NCI-H187 treated with DMSO at 0.1 percent for 48 hours (cell line): ENCODE measurements around the gene DNAH12.
"Not testable (repeated sequence)": the region's sequence is repeated elsewhere in the genome, so short reads cannot be mapped to it uniquely, and the experiment has no call there.

Experiments
- DNase-seq: peaks from one replicate; lab custom pipeline; 2025; lab: John Stamatoyannopoulos, UW

Gene DNAH12

DNA sequence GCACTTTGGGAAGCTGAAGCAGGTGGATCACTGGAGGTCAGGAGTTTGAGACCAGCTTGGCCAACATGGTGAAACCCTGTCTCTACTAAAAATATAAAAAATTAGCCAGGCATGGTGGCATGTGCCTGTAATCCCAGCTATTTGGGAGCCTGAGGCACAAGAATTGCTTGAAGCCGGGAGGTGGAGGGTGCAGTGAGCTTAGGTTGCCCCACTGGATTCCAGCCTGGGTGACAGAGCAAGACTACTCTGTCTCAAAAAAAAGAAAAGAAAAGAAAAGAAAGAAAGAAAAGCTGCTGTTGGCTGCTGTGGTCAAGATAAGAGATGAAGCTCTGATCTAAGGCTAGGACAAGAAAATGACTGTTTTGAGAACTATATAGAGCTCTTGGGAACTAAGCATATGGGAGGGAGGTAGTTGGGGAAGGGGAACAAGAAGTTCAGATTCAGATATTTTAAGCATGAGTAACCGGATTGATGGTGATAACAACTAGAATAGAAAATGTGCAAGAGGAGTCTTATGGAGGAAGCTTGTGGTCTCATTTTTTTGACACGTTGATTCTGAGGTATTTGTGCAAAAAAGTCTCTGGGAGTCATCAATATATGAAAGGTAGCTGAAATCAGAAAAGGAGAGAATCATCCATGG is 25.7 kb downstream of the DNAH12 start:
- no peak for DNase-seq

DNA sequence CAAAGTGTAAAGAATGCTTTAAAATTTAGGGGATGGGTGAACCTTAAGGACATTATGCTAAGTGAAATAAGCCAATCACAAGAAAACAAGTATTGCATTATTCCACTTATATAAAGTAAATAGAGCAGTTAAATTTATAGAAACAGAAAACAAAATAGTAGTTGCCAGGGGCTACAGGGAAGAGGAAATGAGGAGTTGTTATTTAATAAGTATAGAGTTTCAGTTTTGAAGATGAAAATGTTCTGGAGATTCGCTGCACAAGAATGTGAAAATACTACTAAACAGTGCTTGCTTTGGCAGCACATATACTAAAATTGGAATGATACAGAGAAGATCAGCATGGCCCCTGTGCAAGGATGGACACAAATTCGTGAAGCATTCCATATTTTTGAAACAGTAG is 32.0 kb downstream of the DNAH12 start:
- DNase-seq: no peak

DNA sequence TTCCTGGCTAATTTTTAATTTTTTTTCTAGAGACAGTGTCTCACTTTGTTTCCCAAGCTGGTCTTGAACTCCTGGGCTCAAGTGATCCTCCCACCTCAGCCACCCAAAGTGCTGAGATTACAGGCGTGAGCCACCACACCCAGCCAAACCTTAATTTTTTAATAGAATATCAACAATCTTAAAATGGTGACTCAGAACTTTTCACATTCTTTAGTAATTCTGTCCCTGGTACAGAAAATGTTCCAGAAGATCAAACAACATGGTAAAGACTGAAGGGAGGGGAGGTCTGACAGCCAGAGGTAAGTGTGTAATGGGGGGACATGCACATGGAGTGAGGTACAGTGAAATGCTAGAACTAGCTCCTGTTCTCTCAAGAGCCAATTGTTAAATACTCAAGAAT is 38.2 kb downstream of the DNAH12 start:
- DNase-seq: no peak

DNA sequence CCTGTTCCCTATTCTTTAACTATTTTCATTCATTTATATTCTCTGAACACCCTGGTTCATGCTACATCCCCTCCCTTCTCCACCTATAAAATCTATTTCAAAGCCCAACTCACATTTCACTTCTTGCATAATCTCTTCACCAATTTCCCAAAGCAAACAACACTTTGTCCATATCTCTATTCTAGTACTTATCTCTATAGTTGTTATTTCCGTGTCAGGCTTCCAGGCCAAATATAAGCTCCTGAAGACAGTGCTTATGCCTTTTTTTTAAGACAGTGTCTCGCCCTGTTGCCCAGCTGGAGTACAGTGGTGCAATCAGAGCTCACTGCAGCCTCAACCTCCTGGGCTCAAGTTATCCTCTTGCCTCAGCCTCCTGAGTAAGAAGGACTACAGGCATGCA is 43.6 kb downstream of the DNAH12 start:
- no peak for DNase-seq

DNA sequence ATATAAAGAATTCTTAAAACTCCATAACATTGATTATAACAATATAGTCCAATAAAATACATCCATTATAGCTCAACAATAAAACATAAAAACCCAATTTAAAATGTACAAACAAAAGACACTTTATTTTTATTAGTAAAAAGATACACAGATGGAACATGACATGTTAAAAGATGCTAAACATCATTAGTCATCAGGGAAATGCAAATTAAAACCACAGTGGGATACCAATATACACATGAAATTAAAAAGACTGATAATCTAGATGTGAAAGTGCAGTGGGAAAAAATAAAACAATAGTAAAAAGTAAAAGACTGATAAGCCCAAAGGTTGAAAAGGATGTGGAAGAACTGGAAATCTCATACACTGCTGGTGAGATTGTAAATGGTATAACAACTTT is 46.2 kb downstream of the DNAH12 start:
- DNase-seq: no peak

DNA sequence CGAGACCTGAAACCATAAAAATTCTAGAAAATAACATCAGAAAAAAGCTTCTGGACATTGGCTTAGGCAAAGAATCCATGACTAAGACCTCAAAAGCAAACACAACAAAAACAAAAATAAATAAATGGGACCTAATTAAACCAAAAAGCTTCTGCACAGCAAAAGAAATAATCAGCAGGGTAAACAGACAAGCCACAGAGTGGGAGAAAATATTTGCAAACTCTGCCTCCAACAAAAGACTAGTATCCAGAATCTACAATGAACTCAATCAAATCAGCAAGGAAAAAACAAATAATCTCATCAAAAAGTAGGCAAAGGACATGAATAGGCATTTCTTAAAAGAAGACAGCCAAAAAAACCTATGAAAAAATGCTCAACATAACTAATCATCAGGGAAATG is 59.6 kb downstream of the DNAH12 start:
- DNase-seq: no peak

DNA sequence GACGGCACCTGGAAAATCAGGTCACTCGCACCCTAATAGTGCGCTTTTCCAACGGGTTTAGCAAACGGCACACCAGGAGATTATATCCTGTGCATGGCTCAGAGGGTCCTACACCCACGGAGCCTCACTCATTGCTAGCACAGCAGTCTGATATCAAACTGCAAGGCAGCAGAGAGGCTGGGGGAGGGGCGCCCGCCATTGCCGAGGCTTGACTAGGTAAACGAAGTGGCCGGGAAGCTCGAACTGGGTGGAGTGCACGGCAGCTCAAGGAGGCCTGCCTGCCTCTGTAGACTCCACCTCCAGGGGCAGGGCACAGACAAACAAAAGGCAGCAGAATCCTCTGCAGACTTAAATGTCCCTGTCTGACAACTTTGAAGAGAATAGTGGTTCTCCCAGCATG is 67.0 kb downstream of the DNAH12 start:
- not testable (repeated sequence) for DNase-seq

DNA sequence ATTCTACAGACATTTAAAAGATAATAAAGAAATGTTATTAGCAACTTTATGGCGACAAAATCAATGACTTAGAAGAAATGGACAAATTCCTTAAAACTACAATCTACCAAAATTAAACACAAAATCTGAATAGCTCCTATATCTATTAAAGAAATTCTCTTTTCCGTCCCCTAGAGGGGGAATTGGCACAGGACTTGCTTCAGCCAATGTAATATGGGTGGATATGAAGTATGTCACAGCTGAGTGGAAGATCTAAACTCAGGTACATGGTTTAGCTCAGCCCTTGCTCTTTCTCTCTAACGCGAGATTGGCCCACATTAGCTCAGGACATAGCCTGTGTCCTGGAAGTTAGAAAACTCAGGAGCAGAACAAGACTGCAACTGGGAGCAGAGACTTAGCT is 79.3 kb downstream of the DNAH12 start:
- DNase-seq: no peak

DNA sequence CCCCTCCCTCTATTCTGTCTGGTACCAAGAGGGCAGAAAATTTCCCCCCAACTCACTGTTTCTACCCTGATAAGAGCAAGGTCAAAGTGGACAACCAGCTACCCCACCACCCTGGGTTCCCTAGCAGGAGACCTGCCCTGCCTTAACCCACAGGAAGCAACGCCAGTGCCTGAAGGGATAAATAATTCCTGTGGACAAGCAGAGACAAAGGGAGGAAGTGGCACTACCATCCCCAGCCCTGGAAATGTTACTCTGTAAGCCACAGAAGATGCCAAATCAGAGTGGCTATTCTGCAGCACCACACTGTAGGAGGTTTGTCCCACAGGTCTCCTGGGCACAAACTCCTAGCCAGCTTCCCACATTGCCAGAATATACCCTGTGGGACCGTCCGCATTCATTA is 80.1 kb downstream of the DNAH12 start:
- no peak for DNase-seq

DNA sequence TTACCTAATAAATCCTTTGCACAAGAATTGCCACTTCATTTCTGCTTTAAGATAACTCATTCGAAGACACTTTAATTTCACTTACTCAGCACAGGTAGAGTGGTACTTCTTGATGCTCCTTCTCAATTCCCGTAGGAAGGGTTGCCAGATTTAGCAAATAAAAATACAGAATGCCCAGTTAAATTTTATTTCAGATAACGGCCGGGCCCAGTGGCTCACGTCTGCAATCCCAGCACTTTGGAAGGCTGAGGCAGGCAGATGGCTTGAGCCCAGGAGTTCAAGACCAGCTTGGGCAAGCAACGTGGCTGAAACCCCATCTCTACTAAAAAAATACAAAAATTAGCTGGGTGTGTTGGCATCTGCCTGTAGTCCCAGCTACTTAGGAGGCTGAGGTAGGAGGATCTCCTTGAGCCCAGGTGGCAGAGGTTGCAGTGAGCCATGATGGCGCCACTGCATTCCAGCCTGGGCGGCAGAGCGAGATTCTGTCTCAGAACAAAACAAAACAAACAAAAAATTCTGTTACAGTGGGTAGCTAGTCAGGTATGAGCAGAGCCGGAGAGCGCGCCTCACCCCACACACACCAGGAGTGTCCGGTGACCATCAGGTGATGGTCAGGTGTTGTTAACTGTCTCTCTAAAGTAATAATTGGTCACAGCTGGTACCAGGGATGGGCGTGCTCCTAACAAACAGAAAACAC is 92.8 kb downstream of the DNAH12 start:
- DNase-seq: no peak

DNA sequence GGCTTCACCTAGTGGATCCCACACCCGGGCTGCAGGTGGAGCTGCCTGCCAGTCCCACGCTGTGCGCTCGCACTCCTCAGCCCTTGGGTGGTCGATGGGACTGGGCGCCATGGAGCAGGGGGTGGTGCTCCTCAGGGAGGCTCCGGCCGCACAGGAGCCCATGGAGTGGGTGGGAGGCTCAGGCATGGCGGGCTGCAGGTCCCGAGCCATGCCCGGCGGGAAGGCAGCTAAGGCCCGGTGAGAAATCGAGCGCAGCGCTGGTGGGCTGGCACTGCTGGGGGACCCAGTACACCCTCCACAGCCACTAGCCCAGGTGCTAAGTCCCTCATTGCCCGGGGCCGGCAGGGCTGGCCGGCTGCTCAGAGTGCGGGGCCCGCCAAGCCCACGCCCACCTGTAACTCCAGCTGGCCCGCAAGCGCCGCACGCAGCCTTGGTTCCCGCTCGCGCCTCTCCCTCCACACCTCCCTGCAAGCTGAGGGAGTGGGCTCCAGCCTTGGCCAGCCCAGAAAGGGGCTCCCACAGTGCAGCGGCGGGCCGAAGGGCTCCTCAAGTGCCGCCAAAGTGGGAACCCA is 94.8 kb downstream of the DNAH12 start:
- DNase-seq: not testable (repeated sequence)

DNA sequence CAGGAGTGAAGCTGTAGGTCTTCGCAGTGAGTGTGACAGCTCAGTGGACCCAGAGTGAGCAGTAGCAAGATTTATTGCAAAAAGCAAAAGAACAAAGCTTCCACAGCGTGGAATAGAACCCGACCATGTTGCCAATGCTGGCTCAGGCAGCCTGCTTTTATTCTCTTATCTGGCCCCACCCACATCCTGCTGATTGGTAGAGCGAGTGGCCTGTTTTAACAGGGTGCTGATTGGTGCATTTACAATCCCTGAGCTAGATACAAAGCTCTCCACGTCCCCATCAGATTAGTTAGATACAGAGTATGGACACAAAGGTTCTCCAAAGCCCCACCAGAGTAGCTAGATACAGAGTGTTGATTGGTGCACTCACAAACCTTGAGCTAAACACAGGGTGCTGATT is 95.7 kb downstream of the DNAH12 start:
- not testable (repeated sequence) for DNase-seq

DNA sequence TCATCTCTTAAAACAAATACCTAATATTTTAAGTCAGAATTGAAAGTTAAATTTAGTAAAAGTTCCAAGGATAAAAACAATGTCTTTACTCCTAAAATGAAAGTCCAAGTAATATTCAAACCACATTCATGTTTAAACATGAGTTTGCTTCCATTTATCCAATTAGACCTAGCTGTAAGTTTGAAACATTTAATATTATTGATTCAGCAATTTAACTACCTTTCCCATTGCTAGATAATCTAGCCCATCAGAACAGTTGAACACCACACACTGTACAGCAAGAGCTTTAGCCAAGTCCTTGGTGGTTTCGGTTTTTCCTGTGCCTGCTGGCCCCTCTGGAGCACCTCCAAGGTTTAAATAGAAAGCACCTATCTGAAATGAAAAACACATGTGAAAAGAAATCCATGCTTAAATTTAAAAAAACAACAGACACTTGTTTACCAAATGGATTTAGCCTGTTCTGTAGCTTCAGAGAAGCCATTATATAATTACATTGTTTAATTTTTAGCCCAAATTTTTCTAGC is 97.8 kb downstream of the DNAH12 start:
- DNase-seq: no peak

DNA sequence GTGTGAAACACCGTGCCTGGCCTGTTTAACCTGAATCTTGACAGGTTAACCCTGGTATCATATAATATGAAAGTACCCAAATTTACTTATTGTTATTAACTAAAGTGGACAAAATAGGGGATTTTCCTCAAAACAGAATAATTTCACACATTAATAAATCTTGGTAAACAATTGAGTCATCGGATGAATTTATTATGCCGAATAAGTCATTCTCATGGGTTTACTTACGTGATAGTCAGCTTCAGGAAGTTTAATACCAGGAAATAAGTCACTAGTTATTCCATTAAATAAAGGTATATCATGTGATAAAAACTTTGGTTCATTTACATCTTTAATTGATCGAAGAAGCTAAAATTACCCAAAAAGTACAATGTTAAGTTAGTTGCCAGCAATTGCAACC is 99.7 kb downstream of the DNAH12 start:
- DNase-seq: no peak

DNA sequence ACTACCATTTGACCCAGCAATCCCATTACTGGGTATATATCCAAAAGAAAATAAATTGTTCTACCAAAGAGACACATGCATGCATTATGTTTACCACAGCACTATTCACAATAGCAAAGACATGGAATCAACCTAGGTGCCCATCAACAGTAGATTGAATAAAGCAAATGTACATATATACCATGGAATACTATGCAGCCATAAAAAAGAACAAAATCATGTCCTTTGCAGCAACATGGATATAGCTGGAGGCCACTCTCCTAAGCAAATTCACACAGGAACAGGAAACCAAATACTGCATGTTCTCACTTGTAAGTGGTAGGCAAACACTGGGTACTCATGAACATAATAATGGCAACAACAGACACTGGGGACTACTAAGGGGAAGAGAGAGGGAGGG is 104.0 kb downstream of the DNAH12 start:
- DNase-seq: not testable (repeated sequence)

DNA sequence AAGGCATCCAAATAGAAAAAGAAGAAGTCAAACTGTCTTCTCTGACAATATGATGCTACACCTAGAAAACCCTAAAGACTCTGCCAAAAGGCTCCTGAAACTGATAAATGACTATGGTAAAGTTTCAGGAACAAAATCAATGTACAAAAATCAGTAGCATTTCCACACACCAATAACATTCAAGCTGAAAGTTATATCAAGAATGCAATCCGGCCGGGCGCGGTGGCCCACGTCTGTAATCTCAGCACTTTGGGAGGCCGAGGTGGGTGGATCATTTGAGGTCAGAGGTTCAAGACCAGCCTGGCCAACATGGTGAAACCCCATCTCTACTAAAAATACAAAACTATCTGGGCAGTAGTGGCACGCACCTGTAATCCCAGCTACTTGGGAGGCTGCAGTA is 105.7 kb downstream of the DNAH12 start:
- not testable (repeated sequence) for DNase-seq

DNA sequence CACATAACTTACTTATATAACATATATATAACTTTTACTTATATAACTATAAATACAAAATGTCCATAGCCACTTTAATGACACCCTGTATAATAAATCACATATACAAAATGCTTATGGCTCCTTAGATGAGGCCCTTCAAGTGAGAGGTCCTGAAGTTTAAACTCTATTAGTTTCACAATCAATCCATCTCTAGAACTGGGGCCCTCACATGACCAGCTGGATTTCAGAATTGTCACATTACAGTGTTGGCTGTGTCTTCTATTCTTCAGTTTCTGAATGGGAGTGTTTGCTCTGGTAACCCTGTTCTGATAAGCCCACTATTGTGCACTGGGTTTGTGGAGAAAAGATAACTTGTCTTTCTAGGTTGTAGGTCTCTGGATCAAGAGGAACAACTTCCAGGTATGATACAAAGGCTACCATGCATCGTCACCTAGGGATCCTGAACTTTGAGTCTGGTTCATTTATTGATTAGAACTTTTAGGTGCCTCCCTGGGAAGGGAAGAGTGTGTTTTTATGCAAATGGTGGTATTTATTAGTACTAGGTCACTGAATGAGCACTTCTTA is 107.9 kb downstream of the DNAH12 start:
- DNase-seq: no peak

DNA sequence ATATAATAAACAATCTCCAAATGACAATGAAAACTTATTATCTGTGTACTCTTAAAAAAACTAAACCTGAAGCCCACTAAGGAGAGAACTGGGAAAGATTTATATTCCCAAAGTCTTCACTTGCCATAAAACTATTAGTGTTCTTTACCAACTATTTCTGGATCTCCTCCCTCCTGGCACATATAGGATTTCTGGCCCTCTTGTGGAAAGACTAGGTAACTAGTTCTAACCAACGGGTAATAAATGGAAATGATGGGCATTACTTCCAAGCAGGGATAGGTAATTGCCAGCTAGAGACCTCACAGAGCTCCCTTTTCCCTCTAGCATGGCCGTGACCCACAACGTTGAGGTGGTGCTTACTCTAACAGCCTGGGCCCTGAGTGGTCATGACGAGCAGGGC is 110.1 kb downstream of the DNAH12 start:
- DNase-seq: no peak

DNA sequence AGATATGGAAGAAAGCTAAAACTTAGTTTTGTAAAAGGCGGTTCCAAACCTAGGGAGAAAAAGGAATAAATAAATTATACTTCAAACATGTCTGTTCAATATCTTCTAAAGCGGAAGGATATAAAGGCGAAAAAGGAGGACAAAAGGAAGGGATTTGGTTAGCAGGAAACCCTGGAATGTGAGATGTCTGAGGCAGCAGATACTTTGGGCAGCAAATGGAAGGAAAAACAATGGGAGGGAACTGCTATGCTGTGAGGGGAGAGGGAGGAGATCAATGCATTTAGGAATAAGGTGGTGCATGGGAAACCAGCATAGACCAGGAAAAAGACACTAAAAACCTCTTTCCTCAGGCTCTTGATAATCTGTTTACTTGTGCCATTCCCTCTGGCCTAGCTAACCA is 120.8 kb downstream of the DNAH12 start:
- DNase-seq: no peak

DNA sequence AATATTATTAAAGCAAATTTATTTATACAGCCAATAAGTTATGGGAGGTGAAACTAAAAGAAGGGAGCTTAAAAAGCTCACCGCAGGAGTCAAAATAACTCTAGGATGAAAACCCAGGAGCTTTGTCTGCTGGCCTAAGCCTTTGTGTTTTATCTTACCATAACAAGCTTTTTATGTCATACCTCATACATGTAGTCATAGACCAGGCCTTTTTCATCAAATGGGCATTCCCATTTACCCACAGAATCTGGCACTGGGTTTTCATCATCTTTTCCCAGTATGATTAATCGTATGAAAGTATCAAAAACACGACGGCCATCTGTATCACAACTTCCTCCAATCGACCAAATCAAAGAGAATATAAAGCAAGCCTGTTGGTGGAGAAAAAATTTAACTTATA is 122.8 kb downstream of the DNAH12 start:
- DNase-seq: no peak

DNA sequence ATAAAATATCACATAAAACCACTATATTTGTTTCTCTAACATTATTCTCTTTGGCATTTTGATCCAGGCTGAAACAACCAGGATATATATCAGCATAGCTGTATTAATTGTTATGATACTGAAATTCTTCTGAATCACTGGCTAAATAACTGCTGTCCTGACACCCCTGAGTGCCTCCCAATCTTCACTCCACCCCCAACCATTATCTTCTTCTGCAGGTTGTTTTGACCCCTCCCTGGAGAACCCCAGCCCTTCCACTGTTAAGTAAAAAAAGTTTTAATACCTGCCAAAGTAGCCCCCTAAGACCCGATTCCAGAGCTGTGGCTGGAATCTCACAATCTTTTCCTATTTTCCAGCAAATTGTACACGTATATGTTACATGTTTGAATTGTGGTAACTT is 124.1 kb downstream of the DNAH12 start:
- no peak for DNase-seq

DNA sequence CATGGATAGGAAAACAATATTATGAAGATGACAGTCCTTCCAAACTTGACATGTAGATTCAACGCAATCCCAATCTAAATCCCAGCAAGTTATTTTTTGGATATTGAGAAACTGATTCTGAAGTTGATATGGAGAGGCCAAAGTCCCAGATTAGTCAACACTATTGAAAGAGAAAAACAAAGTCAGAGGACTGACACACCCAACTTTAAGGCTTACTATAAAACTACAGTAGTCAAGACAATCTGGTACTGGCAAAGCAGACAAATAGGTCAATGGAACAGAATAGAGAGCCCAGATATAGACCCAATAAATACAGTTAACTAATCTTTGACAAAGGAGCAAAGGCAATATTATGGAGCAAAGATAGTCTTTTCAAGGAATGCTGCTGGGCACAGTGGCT is 132.4 kb downstream of the DNAH12 start:
- DNase-seq: no peak

DNA sequence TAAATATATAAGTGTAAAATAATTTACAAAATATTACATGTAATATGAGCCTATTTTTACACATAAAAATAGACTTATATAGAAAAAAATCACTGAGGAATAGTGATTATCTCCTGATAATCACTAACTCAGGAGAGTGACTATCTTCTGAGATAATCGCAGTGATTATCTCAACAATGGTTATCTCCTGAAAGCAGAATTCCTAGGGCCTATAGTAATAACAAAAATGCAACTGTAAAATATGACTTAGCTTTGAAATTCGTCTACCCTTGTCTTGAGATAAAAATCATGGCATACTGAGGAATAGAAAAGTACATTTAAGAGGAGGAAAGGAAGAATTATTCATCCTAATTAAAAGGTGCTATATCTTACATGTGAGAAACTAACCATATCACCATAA is 134.7 kb downstream of the DNAH12 start:
- DNase-seq: no peak
